ENCODE measurements around the gene DCAF12L2.

Gene DCAF12L2

DNA sequence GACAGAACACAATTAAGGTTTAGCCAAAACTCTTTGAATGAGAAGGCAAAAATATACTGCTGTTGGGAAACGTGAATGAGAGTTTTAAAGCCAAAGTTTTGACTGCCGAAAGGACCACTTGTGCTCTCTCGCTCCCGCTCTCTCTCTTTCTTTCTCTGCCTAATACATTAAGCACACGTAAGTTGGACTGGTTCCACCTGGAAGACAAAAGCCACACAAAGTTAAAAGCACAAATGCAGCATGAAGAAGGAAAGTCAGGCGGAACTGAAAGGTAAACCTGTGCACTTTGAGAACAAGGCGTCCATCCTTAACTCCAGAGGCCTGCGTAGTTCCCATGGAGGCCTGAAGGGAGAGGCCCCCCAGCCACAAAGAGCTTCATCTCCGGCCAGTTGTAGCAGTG, 1.9 kb downstream of the DCAF12L2 start:
- TF ChIP-seq CTCF (conservative IDR thresholded peaks at IDR 0.05): no peak
- H3K27ac ChIP-seq: no peak overlapping the region

DNA sequence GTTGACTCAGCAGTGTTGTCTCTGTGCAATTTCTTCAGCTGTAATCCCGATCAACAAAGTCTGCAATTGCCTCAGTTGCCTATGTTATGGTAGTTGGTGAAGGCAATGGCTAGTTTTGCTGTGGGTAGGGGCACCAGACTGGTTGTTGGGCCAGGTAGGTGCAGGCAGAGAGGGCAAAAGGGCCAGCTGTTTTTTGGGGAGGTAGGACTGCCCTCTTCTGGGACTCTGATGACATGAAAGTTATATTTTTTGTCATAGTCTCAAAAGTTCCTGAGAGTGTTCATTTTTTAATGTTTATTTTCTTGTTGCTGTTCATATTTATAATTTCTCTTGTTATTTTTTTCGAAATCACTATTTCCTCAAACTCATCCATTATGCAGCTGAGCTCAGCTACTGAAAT, 25.1 kb downstream of the DCAF12L2 start:
- no peak for TF ChIP-seq CTCF (conservative IDR thresholded peaks at IDR 0.05)
- no peak overlapping the region for H3K27ac ChIP-seq

DNA sequence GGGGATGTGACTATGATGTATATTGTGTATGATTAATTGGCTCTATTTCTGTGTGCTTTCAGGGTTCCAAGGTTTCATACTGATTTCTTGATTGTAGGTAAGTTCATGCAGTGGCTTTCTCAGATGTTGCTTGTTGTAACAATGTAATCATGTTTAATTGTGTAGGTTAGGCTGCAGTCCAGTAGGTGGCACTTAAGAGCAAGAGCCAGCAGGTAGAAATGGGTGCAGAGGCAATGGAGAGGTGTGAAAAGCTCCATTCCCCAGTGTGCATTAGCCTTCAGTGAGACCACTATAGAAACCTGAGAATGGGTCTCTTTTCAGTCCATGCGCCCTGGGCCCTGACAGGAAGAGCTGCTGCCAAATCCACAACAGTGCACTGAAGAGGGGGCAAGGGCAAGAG, 28.2 kb downstream of the DCAF12L2 start:
- H3K27ac ChIP-seq: no peak overlapping the region
- peak; percentile 40; the same call in 1 of the 2 replicates for TF ChIP-seq CTCF (conservative IDR thresholded peaks at IDR 0.05)

DNA sequence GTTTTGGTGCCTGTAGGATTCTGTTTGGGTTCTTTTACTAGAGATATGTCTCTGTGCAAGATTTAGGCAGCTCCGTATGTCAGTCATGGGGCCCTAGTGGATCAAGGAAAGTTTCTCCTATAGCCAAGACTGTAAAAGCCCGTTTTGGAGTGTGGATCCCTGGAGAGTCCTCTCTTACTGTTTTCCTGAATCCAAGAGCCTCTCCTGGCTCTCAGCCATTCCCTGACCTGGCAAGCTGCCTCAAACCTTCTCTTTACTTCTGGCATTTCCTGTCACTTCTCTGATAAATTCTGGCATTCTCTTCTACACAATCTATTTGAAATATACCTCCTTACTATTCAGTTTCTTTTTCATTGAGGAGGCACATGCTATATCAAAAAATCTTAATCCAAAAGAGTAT, 41.4 kb downstream of the DCAF12L2 start:
- TF ChIP-seq CTCF (conservative IDR thresholded peaks at IDR 0.05): no peak
- no peak overlapping the region for H3K27ac ChIP-seq

Measured in VCaP (cell line).